ENCODE measurements around the gene SFMBT1.
"Not testable (repeated sequence)": the region's sequence is repeated elsewhere in the genome, so short reads cannot be mapped to it uniquely, and the experiment has no call there.

Gene SFMBT1

DNA sequence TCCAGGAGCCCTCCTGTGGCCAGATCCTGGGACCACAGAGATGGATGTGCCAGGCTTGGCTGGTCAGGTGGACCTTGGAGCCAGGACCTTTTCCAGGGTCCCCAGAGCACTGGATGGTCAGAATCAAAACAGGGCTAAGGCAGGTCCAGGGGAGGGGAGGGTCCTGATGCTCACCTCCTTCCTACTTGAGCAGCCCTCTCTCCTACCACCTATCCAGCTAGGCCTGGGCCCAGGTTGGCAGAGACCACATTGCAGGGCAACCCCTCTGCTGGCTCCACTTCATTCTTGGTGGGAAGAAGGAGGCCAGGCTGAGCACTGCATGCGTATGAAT, 28.5 kb upstream of the SFMBT1 start:
- no peak for DNase-seq (ENCODE audit: low read depth in 2 of 3, low spot score in 2 of 3)

DNA sequence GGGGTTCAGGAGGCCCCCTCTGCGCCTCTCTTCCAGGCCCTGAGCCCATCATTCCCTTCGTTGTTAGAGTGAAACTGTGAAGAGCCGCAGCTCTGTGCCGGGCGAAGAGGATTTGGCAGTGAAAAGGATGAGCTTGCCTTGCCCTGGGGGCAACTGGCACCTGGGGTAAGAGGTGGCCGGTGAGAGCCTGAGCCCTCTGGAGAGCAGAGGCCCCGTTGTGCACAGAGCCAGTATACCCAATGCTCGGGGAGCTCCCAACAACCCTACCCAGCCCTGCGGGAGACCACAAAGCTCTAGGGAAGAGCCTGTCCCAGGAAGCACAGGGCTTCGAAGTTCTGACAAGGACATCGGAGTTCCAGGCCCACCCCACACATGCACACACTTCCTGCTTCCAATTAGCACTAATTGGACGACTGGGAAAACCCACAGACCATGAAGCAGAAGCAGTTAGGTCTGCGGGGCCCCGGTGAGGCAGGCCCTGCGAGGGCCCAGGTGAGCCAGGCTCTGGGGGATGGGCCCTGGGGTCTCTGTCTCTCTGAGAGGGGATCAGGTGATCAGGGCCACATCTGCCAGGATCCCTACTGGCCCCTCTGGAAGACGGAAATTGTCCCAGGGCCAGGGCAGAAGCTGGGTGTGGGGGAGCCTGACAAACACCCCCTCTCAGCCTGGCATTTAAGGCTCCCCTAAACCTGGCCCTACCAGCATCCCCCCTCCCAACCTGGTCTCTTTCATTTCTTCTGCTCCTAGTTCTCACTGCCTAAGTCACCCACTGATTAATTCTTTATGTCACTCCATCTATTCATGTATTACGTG, 27.9 kb upstream of the SFMBT1 start:
- DNase-seq (ENCODE audit: low read depth in 2 of 3, low spot score in 2 of 3): no peak

DNA sequence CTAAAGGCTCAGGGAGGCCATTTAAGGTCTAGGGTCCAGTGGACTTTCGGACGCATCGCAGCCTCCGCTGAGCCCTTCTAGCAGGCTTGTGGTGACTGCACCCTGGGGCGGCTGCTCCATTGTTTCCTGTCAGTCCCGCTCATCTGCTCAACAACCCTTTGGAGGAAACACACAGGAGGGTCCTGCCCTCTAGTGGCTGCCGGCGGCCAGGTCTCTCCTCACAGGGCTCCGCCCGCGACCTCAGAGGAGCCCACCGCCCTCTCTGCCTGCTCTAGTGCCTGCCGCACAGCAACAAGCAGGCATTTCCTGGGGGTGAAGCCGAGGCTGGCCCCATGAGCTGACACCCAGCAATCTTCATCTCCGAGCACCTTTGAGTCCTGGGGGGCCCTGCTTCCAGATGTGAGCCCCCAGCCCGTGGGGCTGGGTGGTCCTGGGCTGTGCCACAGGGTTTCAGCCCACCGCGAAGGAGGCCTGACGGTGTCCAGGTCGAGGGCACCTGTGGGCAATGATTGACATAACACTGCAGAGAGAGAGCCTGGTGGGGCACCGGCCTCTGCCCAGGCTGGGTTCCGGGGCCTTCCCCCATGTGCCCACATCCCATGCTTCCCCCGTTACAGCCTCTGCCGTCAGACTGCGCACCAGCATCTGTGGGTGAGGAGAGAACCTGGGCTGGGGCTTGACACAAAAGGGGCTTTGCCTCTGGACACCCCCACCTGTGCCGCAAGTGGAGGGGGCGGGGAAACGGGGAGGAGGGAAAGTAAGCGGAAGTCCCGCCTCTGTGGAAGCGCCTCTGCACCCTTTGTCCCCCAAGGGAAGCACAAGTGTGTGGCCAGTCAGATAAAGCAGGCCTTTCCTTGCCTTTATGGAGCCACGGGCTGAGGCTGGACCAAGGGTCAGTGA, 27.0 kb upstream of the SFMBT1 start:
- peak; percentile 61 to 71 (median 68) for DNase-seq (ENCODE audit: low read depth in 2 of 3, low spot score in 2 of 3)

DNA sequence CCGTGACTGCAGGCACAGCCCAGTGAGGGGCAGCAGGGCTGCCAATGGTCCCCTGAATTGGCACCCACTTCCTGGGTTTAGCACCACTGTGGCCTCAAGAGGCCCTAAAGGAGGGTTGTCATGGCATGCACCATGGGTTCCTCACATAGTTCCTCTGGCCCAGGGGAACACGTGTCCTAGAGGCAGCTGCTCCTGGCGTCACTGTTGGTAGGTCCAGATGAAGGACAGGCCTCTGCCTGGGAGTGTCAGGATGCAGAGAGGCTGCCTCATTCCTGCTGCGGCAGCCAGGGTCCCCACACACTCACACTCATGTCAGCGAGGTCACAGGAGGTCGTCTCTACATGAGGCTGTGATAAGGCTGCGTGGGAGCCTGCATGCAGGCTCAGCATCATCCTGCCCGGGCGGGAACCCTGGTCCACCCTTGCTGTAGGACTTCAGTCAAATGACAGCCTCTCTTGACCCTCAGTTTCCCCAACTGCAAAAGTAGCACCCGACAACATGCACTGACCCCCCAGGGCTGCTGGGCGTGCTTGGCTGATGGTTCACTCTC, 26.1 kb upstream of the SFMBT1 start:
- no peak for DNase-seq (ENCODE audit: low read depth in 2 of 3, low spot score in 2 of 3)

DNA sequence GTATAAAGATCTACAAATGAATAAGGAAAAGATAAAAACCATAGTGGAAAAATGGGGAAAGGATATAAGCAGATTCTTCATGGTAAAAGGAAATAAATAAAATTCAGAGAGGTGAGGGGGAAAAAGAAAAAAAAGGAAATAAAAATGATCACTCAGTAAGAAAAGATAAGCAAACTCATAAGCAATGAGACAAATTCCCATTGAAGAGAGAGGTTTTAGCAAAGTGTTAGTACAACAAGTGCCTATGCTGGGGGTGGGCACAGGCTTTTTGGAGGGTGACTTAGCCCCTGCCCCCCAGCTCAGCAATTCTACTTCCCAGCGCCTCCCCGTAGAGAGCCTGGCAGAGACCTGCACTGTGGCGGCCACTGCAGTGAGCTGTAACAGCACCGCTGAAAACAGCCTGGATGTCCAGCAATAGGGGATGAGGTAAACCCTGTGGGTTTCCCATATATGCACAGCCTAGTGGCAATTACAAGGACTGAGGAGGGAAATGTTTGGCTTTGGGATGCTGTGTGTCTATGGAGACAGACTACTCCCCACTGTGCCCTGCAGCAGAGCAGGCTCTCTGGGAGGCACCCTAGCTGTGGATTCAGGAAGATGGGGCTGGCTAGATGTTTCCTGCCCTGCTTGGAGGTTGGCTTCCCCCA, 23.7 kb upstream of the SFMBT1 start:
- no peak for DNase-seq (ENCODE audit: low read depth in 2 of 3, low spot score in 2 of 3)

DNA sequence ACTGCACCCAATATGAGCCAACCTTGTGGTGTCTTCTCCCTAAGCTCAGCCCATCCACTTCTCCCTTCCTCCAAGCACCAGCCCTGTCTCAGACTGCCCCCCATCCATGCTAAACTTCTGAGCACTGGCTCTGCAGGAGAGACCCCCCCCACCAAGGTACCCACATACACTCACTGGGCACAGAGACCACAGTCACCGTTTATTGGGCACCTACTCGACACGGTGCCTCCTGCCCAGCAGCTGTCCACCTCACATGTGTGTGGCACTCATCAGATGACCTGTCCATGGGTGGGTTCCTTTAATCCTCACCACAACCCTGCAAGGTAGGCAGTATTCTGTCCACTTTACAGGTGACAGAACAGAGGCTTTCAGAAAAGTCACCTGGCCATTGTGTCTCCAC, 22.3 kb upstream of the SFMBT1 start:
- no peak for DNase-seq (ENCODE audit: low read depth in 2 of 3, low spot score in 2 of 3)

DNA sequence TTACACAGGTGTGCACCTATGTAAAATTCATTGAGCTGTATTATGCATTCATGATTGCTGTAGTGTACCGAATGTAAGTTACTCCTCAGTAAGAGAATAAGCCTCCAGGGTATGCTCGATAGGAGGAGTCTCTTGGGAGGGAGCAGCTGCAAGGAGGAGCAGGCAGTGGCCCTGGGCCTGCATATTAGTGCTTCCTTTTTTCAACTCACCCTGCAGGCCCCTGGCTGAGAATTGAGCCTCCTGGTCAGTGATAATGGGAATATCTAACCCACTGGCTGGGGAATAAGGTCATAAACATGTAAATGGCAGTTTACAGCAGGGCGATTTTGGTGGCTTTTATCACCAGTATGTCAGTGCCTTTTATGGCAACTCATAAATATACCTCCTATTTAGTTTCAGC, 21.7 kb upstream of the SFMBT1 start:
- no peak for DNase-seq (ENCODE audit: low read depth in 2 of 3, low spot score in 2 of 3)

DNA sequence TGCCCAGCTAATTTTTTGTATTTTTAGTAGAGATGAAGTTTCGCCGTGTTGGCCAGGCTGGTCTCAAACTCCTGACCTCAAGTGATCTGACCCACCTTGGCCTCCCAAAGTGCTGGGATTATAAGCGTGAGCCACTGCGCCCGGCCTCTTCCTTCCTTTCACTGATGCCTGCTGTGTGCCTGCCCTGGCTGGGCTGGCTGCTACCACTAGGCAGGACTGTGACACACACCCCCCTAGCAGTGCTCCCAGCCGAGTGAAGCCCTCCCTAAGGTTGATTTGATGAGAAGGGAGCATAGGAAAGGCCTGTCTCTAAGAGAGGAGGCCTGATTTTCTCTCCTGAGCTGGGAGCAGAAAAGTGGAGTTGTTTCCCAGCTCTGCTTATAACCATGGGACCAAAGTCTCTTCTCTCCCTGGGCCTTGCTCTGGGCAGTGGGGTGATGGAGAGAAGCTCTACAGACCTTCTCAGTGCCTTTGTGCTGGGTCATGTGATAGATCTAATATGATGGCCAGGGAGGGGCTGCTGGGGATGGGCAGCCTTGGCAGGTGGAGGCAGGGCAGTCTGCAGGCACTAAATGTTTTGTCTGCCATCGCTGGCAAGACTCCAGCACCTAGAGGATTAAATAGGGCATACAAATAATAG, 20.1 kb upstream of the SFMBT1 start:
- no peak for DNase-seq (ENCODE audit: low read depth in 2 of 3, low spot score in 2 of 3)

DNA sequence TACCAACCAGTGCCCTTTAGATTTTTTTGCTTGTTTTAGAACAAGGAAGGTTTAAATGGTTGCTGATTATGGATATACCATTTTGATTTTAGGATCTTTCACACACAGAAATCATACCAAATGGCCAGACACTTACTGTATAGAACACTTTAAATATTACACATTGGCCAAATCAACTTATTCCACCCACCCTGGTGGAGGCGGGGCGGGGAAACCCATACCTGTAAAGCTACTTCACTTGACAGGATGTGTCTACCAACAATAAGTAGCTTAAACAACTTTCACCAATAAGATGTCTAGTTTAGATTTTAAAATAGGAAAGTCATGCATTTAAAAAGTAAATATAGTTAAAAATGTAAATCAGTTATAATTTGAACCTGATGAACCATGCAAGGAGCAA, 17.0 kb upstream of the SFMBT1 start:
- no peak for DNase-seq (ENCODE audit: low read depth in 2 of 3, low spot score in 2 of 3)

DNA sequence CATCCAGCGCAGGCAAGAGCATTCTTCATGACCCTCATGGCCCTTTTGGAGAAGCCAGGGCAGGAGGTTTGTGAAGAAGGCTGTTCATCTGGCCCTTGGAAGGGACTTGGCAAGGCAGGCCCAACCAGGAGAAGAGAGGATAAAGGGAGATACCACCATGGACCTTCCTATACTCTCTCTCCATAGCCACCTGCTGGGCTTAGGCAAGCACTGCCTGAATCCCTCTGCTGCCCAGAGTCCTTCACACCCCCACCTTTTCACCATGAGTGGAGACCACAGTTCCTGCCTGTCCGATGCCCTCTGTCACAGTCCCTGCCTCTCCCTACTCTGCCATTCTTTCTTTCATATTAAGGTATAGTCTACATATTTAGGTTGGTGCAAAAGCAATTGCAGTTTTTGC, 10.6 kb upstream of the SFMBT1 start:
- no peak for DNase-seq (ENCODE audit: low read depth in 2 of 3, low spot score in 2 of 3)

DNA sequence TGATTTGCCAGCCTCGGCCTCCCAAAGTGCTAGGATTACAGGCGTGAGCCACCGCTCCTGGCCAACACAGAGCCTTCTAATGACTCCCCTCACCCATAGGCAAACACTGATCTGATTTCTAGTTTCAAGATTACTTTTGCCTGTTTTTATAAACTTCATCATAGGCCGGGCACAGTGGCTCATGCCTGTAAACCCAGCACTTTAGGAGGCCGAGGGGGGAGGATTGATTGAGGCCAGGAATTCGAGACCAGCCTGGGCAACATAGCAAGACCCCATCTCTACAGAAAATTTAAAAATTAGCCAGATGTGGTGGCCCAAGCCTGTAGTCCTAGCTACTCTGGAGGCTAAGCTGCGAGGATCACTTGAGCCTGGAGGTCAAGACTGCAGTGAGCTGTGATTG, 8.4 kb upstream of the SFMBT1 start:
- not testable (repeated sequence) for DNase-seq (ENCODE audit: low read depth in 2 of 3, low spot score in 2 of 3)

DNA sequence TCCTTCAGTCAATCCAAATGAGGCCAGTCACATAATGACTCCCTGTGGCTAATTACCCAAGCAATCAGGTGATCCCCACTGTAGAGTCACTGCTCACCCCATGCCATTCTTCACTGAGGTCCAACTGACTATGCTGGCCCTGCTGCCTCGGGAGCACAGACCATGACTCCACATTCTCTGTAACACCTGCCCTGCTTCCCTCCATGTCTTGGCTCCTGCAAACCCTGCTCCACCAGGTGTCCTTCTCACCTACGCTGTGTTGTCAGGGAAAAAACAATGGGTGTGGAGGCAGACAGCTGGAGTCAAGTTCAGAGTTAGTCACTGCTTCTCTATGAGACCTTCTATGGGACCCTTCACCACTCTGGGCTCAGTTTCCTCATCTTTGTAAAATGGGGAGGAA, 6.1 kb upstream of the SFMBT1 start:
- DNase-seq (ENCODE audit: low read depth in 2 of 3, low spot score in 2 of 3): no peak

DNA sequence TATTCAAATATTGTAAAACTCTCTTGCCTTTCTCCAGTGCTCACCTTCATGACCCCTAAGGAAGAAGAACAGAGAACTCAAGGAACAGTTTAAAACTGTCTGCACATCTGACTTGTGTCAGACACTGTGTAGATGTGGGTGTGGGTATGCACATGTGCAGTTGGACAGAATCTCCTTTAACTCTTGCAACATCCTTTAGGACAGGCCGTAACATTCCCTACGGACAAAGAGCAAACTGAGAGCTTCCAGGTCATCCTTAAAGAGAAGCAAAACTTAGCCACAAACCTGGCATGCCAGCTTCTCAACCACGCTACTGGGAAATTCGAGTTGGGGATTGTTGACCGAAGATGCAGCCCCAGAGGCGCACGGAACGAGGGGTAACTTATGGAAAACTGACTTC, 4.1 kb upstream of the SFMBT1 start:
- no peak for DNase-seq (ENCODE audit: low read depth in 2 of 3, low spot score in 2 of 3)

DNA sequence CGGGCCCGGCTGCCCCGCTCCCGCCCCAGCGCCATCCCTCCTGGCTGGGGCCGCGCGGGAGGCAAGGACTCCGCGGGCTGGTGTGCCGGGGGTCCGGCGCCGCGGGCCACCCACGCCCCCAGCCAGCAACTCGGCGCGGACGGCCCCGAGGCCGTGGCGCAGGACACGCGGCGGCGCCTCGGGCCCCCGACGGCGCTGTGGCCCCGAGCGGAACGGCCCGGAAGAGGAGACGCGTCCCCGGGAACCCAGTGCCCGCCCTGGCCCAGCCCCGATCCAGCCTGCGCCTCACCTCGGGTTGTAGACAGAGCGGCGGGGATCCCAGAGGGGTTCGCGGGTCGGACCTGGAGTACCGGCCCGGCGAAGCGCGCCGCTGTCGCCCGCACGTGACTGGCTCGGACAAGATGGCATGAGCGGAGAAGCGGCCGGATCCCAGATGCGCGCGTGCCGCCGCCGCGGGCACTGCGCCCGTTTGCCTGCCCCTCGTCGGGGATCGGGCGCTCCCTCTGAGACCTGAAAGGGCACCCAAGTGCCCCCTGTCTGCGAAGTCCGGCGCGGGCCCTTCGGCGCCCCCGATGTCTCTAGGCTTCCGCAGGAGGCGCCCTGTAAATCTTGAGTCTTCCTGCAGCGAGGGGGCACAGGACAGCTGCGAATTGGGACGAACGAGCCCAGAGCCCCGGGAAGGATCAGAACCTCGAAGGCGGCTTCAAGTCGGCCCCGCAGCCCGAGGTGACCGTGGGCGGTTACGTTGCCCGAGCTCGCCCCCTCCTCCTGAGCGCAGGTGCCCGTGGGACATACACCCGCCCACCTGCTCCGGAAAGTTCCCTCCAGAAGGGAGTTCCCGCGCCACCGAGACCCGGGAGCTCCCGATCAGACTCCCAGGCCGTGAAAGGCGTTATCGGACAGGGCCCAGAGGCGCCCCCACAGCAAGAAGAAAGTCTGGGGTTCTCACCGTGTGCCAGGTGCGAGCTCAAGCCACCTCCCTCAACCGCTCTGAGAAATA, 598 bp upstream of the SFMBT1 start:
- peak; percentile 25 to 36 (median 29) for DNase-seq (ENCODE audit: low read depth in 2 of 3, low spot score in 2 of 3)

DNA sequence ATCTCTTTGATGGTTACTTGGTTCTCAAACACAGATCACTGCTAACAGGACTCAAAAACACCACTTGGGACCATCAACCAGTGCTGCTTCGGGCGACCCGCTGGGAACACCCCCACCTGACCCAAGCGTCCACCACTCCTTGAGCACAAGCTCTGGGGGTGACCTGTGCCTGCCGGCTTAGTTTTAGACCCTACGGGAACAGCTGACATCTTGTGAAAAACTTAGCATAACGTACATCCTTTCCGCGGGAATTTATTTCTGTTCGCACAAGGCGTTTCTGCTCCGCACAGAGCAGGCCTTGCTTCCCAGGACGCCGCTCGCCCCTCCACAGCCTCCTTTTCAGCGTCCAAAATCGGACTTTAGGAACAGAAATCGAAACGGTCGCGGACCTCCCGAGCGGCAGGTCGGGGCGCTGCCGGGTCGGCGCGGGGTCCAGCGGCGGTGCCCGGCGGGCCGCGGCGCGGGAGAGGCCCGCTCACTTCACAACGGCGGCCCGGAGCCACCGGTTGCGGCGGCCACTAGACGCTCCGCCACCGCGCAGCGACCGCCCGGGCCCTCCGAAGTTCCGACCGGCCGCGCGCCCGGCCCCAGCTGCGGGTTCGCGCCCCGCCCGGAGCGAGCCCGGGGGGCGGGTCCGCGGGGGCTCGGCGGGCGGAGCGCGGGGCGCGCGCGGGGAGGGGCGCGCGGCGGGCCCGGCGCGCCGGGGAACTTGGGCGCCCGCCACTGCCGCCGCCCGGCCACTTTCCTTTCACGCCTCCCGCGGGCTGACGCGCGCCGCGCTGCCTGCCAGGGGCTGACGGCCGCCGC, 959 bp downstream of the SFMBT1 start:
- DNase-seq (ENCODE audit: low read depth in 2 of 3, low spot score in 2 of 3): peak in 2 of 3 experiments; percentile 15 to 18

DNA sequence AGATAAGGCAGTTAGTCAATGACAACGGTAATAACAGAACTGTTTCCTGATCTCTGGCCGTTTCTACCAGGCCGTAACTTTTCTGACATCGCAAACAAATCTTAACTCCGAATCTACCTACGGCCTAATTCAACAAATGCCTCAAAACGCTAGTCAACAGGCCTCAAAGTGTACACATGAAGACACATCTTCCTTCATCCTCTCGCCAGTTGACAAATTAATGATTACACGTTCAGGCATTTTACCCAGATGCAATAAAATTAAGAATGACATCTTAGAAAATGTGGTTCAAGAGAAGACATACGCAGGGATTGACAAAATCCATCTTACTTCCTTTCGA, 1.5 kb downstream of the SFMBT1 start:
- no peak for DNase-seq (ENCODE audit: low read depth in 2 of 3, low spot score in 2 of 3)

DNA sequence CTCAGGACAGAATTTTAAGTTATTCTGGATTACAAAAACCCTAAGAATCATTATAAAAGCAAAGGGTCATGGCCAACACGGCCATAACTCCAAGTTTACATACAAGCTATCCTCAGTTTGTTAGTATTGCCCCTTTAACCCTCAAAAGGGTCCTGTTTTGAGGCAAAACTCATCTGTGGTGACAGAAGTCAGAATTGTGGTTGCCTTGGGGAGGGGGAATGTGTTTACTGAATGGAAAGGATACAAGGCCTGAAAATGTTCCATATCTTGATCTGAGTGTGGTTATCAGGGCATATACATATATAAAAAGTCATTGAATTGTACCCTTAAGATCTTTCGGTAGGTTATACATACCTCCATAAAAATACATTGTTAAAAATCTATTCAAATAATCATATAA, 2.1 kb downstream of the SFMBT1 start:
- DNase-seq (ENCODE audit: low read depth in 2 of 3, low spot score in 2 of 3): no peak

DNA sequence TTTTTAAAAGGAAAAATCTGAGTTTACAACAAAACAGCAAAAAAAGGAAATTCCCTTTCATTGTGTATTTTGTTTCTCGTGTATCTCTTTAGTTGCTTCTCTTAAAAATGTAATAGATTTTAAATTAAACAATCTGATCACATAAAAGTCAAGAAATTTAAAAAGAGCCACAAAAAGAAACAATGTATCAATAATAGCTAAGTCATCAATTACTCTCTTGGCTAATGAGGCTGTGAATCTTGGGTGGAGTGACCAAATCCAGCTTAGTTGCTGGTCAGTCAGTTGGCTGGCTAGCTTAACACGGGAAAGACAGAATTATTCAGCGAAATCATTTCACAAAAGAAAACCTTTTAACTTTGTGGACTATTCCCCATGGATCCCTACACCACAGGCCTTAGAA, 3.2 kb downstream of the SFMBT1 start:
- no peak for DNase-seq (ENCODE audit: low read depth in 2 of 3, low spot score in 2 of 3)

DNA sequence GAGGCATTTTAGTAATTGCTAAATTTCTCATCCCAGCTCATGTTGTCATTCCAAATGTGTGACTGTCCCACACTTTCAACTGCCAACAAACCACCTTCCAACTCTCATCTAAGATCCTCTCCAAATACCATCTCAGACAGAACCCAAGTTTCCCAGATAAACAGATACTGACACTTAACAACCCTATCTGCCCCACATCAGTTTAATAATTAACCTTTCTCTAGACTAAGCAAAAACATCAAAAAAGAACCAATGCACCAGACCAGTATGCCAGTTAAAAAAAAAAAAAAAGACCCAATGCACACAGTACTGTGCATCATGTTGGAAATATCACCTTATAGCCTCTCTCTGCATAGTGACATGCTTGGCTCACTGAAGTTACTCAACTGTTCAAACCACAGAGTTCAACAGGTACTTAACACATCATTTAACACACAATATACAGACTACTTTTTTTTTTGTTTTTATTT, 5.5 kb downstream of the SFMBT1 start:
- no peak for DNase-seq (ENCODE audit: low read depth in 2 of 3, low spot score in 2 of 3)
